HepG2 (cell line): ENCODE measurements around the gene PGM5. TPM values are rescaled to one million over a fixed set of nuclear protein-coding genes. Genes with fewer than 3 reads are reported as not detected.

Experiments used
- EED ChIP-seq: sonication (generic); formaldehyde crosslinking; IDR thresholded peaks from 2 replicates; pipeline ENCODE4 v1.5.0; 2020; ENCODE audit warnings: mild to moderate bottlenecking, missing genetic modification reagents
- FOSL2 ChIP-seq: sonication (generic); formaldehyde crosslinking; IDR thresholded peaks from 2 replicates; pipeline ENCODE4 v1.4.0; 2020; ENCODE audit warnings: missing genetic modification reagents
- HNF4A ChIP-seq: sonication (generic); formaldehyde crosslinking; IDR thresholded peaks from 2 replicates; pipeline ENCODE4 v1.4.0; 2020; ENCODE audit warnings: missing genetic modification reagents
- IKZF5 ChIP-seq: IDR thresholded peaks from 2 replicates; pipeline ENCODE4 v1.6.1; 2018; ENCODE audit warnings: missing genetic modification reagents, mild to moderate bottlenecking, missing compliant biosample characterization
- SOX13 ChIP-seq, 3 experiments: fragments of 450-650 bp in 1 of 3; sonication (generic) in 1 of 3; formaldehyde crosslinking in 1 of 3; IDR thresholded peaks in 2 of 3; conservative IDR thresholded peaks in 1 of 3; 2 replicates each; pipeline versions ENCODE4 v1.5.0 to v1.6.1; 2016 to 2020; ENCODE audit warnings: antibody characterized with exemption in 1 of 3, mild to moderate bottlenecking in 1 of 3, missing compliant biosample characterization in 1 of 3, missing genetic modification reagents in 1 of 3, moderate library complexity in 1 of 3
- ZNF678 ChIP-seq: sonication (generic); formaldehyde crosslinking; IDR thresholded peaks from 2 replicates; pipeline ENCODE4 v1.4.0; 2020; ENCODE audit warnings: mild to moderate bottlenecking, missing genetic modification reagents
- polyA plus RNA-seq, 8 experiments: library from polyadenylated mRNA; depleted of rRNA in 3 of 8; stranded (reverse) in 7 of 8; unstranded in 1 of 8; fragments of >200 nt; fragmentation: Illumina TruSeq in 4 of 8; extraction: Trizol in 4 of 8; gene quantifications; 2 replicates each; pipeline versions ENCODE4 v1.2.1 to v1.2.3, GENCODE V29; 2011 to 2016; ENCODE audit warnings: low read depth in 4 of 8, missing spikeins in 1 of 8, mixed read lengths in 1 of 8; ENCODE audit not compliant: insufficient read depth in 1 of 8
- total RNA-seq, 5 experiments: library from RNA; depleted of rRNA; stranded (reverse); fragments of >200 nt; fragmentation: Illumina TruSeq; extraction: Trizol; gene quantifications; 2 replicates each; pipeline ENCODE4 v1.2.3, GENCODE V29; 2016; ENCODE audit warnings: low read depth in 1 of 5
- TF ChIP-seq, protein P1 (sequence below): sonication (generic); formaldehyde crosslinking; IDR thresholded peaks from 2 replicates; pipeline ENCODE4 v1.9.0; 2021; ENCODE audit warnings: mild to moderate bottlenecking, missing genetic modification reagents

Gene PGM5
- total and polyA plus RNA-seq, 2 of the 13 experiments (the other 11 are each of a cell fraction or from before 2014, with no cell fraction given) = not detected

GRCh38 chr9:68496356-68496755 is 139.9 kb downstream of the PGM5 start (continued):
- TF ChIP-seq, protein P1, sequence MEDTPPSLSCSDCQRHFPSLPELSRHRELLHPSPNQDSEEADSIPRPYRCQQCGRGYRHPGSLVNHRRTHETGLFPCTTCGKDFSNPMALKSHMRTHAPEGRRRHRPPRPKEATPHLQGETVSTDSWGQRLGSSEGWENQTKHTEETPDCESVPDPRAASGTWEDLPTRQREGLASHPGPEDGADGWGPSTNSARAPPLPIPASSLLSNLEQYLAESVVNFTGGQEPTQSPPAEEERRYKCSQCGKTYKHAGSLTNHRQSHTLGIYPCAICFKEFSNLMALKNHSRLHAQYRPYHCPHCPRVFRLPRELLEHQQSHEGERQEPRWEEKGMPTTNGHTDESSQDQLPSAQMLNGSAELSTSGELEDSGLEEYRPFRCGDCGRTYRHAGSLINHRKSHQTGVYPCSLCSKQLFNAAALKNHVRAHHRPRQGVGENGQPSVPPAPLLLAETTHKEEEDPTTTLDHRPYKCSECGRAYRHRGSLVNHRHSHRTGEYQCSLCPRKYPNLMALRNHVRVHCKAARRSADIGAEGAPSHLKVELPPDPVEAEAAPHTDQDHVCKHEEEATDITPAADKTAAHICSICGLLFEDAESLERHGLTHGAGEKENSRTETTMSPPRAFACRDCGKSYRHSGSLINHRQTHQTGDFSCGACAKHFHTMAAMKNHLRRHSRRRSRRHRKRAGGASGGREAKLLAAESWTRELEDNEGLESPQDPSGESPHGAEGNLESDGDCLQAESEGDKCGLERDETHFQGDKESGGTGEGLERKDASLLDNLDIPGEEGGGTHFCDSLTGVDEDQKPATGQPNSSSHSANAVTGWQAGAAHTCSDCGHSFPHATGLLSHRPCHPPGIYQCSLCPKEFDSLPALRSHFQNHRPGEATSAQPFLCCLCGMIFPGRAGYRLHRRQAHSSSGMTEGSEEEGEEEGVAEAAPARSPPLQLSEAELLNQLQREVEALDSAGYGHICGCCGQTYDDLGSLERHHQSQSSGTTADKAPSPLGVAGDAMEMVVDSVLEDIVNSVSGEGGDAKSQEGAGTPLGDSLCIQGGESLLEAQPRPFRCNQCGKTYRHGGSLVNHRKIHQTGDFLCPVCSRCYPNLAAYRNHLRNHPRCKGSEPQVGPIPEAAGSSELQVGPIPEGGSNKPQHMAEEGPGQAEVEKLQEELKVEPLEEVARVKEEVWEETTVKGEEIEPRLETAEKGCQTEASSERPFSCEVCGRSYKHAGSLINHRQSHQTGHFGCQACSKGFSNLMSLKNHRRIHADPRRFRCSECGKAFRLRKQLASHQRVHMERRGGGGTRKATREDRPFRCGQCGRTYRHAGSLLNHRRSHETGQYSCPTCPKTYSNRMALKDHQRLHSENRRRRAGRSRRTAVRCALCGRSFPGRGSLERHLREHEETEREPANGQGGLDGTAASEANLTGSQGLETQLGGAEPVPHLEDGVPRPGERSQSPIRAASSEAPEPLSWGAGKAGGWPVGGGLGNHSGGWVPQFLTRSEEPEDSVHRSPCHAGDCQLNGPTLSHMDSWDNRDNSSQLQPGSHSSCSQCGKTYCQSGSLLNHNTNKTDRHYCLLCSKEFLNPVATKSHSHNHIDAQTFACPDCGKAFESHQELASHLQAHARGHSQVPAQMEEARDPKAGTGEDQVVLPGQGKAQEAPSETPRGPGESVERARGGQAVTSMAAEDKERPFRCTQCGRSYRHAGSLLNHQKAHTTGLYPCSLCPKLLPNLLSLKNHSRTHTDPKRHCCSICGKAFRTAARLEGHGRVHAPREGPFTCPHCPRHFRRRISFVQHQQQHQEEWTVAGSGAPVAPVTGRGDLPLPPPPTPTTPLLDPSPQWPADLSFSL (CRISPR knock-in tag) = no peak
- TF ChIP-seq HNF4A (CRISPR knock-in tag) (no peak), EED (no peak), FOSL2 (CRISPR knock-in tag) (no peak), IKZF5 (CRISPR knock-in tag) (no peak), SOX13 (IDR thresholded peaks at IDR 0.05) (no peak), SOX13 (CRISPR knock-in tag; conservative IDR thresholded peaks at IDR 0.05 in 1 of 2, IDR thresholded peaks at IDR 0.05 in 1 of 2) (no peak), ZNF678 (CRISPR knock-in tag) (no peak)
